ENCODE results near the gene DTNB. TPM values are rescaled to one million over a fixed set of nuclear protein-coding genes. Genes with fewer than 3 reads are reported as not detected.

The DTNB gene
- total and polyA plus RNA-seq, 8 donors = 10.5 to 70.0 (median 33.7) TPM

DNA sequence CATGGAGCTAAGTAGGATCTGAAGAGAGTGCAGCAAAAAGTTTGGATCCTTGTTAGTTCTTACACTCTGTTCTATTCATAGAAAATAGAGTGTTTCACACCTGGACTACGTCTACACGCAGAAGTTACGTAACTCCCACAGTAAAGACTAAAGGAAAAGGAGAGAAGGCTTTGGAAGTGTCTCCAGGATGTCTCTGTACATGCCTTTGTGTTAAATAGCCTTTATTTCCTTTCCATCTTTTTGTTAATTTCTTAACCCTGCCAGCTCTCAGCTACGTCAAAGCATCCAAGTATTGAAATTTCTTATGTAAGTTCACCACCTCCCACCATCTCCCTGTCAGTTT is 8.4 kb downstream of the DTNB start:
- H3K27me3 ChIP-seq = no peaks in the 10 kb centered on the region
- TF ChIP-seq EP300 (IDR thresholded peaks at IDR 0.05) = no peak
- TF ChIP-seq, protein P1, sequence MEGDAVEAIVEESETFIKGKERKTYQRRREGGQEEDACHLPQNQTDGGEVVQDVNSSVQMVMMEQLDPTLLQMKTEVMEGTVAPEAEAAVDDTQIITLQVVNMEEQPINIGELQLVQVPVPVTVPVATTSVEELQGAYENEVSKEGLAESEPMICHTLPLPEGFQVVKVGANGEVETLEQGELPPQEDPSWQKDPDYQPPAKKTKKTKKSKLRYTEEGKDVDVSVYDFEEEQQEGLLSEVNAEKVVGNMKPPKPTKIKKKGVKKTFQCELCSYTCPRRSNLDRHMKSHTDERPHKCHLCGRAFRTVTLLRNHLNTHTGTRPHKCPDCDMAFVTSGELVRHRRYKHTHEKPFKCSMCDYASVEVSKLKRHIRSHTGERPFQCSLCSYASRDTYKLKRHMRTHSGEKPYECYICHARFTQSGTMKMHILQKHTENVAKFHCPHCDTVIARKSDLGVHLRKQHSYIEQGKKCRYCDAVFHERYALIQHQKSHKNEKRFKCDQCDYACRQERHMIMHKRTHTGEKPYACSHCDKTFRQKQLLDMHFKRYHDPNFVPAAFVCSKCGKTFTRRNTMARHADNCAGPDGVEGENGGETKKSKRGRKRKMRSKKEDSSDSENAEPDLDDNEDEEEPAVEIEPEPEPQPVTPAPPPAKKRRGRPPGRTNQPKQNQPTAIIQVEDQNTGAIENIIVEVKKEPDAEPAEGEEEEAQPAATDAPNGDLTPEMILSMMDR (IDR thresholded peaks at IDR 0.05) = peak in 1 of 7 experiments; percentile 6
- TF ChIP-seq POLR2AphosphoS5 (IDR thresholded peaks at IDR 0.05) = no peak
- no peak for TF ChIP-seq POLR2A (IDR thresholded peaks at IDR 0.05)
- intact Hi-C loops (cut with DNase I; ENCODE audit: low total_unique reads) = no loop called here
- no peaks in the 10 kb centered on the region for H3K36me3 ChIP-seq
- WGBS, 5 donors = 47 to 62% (median 54%) methylated on average over 4 of the region's 4 CpGs
- no peak for DNase-seq
- peaks cover 0 to 13% (median 5%) of the 10 kb centered on the region in 4 donors for H3K4me1 ChIP-seq
- H3K27ac ChIP-seq = no peak overlapping the region
- no peaks in the 10 kb centered on the region for H3K9me3 ChIP-seq
- no peak overlapping the region for H3K4me3 ChIP-seq

DNA sequence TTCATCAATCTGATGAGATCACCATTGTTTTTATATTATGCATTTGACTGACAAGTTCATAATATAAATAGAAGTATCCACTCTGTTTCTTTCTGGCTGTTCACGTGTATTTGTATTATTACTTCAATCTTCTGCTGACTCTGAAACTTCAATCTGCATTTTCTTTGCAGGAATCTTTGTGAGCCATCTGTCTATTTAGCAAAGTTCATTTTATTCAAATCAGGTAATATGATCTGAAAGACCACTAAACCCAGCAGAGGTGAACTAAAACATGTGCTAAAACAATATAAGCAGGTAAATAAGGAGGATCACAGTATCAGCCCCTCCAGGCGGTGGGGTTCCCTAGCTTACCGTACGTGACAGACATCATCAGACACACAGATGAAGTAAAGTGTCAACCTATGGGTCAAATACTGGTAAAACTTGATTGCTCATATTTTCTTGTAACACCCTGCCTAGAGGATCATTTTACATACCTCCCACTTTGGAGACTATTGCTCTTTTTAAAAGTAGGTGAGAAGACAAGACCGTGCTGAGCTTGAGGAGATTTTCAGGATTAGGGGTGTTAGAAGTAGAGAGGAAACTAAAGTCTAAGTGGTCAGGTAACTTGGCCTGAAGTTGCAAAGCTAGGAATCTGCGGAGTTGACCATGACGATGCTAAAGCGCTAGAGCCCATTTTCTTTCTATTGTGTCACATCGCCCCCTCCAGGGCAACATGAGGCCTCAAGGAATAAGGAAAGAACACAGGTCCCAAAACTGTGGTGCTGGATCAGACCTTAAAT is 9.0 kb downstream of the DTNB start:
- no peak overlapping the region for H3K4me3 ChIP-seq
- no peaks in the 10 kb centered on the region for H3K27me3 ChIP-seq
- H3K9me3 ChIP-seq = no peaks in the 10 kb centered on the region
- no peaks in the 10 kb centered on the region for H3K36me3 ChIP-seq
- WGBS, 5 donors = 26 to 44% (median 31%) methylated on average over 9 of the region's 9 CpGs
- TF ChIP-seq EP300 (IDR thresholded peaks at IDR 0.05) (no peak), POLR2A (IDR thresholded peaks at IDR 0.05) (no peak), POLR2AphosphoS5 (IDR thresholded peaks at IDR 0.05) (peak in 1 of 3 donors; percentile 51)
- TF ChIP-seq, protein P1 (IDR thresholded peaks at IDR 0.05) = peak in 5 of 7 experiments; percentile 28 to 74 (median 70)
- H3K27ac ChIP-seq = no peak overlapping the region
- H3K4me1 ChIP-seq = peaks cover 0 to 17% (median 5%) of the 10 kb centered on the region in 4 donors
- peak; percentile 66 to 89 for DNase-seq
- intact Hi-C loops (cut with DNase I; ENCODE audit: low total_unique reads) = no loop called here

DNA sequence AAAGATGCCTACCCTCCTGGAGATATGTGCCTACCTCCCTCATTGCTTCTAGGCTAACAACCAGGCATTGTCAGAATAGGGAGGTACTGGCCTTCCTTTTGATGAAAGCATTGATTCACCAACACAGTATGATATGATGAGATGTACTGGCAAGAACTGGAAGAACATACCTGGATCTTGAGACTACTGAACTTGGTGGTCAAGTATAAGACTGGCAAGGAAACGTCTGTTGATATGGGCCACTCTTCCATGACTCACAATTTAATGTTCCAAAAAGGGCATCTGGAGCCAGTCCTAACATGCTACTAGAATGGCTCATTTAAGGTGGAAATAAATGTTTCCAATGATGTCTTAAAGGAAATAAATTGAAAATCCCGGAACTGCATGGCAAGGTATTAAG is 18.1 kb downstream of the DTNB start:
- Histone ChIP-seq H3K9me3 (no peaks in the 10 kb centered on the region), H3K36me3 (peaks cover 0 to 4% (median 2%) of the 10 kb centered on the region in 4 donors), H3K27ac (no peak overlapping the region), H3K4me3 (no peak overlapping the region), H3K4me1 (peaks cover 0 to 7% (median 1%) of the 10 kb centered on the region in 4 donors), H3K27me3 (no peaks in the 10 kb centered on the region)
- TF ChIP-seq POLR2AphosphoS5 (IDR thresholded peaks at IDR 0.05) = no peak
- TF ChIP-seq, protein P1 (IDR thresholded peaks at IDR 0.05) = no peak
- no peak for TF ChIP-seq EP300 (IDR thresholded peaks at IDR 0.05)
- TF ChIP-seq POLR2A (IDR thresholded peaks at IDR 0.05) = no peak
- WGBS, 5 donors = 74 to 92% (median 84%) methylated on average over 2 of the region's 2 CpGs
- intact Hi-C loops (cut with DNase I; ENCODE audit: low total_unique reads) = no loop called here
- DNase-seq = no peak

DNA sequence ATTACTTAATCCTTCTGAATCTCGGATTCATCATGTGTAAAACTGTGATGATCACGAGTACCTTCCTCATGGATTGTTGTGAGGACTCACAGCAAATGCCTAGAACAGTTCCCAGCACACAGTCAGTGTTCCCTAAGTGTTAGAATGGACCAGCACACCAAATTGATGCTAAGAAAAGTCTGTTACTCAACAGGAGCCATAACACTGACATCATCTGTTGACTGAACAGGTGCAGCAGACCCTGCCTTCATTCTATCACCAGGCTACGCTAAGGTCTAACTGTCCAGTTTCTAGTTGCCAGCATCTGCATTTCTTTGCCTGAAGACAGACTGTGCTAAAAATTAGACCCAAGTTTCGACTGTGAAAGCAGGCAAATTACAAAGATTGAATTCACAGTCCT is 18.6 kb downstream of the DTNB start:
- WGBS, 5 donors = 89 to 96% (median 92%) methylated on average over 4 of the region's 4 CpGs
- TF ChIP-seq EP300 (IDR thresholded peaks at IDR 0.05) (no peak), POLR2AphosphoS5 (IDR thresholded peaks at IDR 0.05) (no peak), POLR2A (IDR thresholded peaks at IDR 0.05) (no peak)
- TF ChIP-seq, protein P1 (IDR thresholded peaks at IDR 0.05) = no peak
- no peak overlapping the region for H3K4me3 ChIP-seq
- H3K36me3 ChIP-seq = peaks cover 0 to 9% (median 3%) of the 10 kb centered on the region in 4 donors
- intact Hi-C loops (cut with DNase I; ENCODE audit: low total_unique reads) = no loop called here
- DNase-seq = no peak
- H3K9me3 ChIP-seq = no peaks in the 10 kb centered on the region
- no peak overlapping the region for H3K27ac ChIP-seq
- no peaks in the 10 kb centered on the region for H3K27me3 ChIP-seq
- H3K4me1 ChIP-seq = peaks cover 0 to 3% (median 1%) of the 10 kb centered on the region in 4 donors
